GM23338 (cell line): ENCODE results near the gene LENG9. TPM values are rescaled to one million over a fixed set of nuclear protein-coding genes. Genes with fewer than 3 reads are reported as not detected.
A peak's percentile ranks its signal among the peaks of the same experiment; 100 is the strongest.

Source experiments
- ATAC-seq: fragments of 200-7000 bp; cut with Tn5 transposase; 3 replicates; pipeline ENCODE4 v1.9.1; 2020
- DNase-seq: peaks from one replicate; pipeline ENCODE4 v3.0.0-alpha.2; 2015; ENCODE audit warnings: low spot score
- H2AFZ ChIP-seq: fragments of 200-600 bp; sonication (generic); 2 replicates; pipeline ENCODE4 v1.8.0; 2016; ENCODE audit warnings: antibody characterized with exemption, mild to moderate bottlenecking, moderate library complexity
- H3F3A ChIP-seq: fragments of 200-600 bp; sonication (generic); replicated peaks from 2 replicates; pipeline ENCODE4 v1.8.0; 2017; ENCODE audit warnings: antibody characterized with exemption, mixed run types, low read depth
- H3K27ac ChIP-seq: fragments of 200-600 bp; sonication (generic); 2 replicates; pipeline ENCODE4 v1.6.1; 2016; ENCODE audit warnings: low read depth
- H3K27me3 ChIP-seq: fragments of 200-600 bp; sonication (generic); 2 replicates; pipeline ENCODE4 v1.8.0; 2016; ENCODE audit warnings: mild to moderate bottlenecking, mixed run types, moderate library complexity; ENCODE audit not compliant: insufficient read depth
- H3K36me3 ChIP-seq: fragments of 200-600 bp; sonication (generic); 2 replicates; pipeline ENCODE4 v1.8.0; 2016; ENCODE audit warnings: mild to moderate bottlenecking; ENCODE audit not compliant: insufficient read depth
- H3K4me1 ChIP-seq: fragments of 200-600 bp; sonication (generic); 2 replicates; pipeline ENCODE4 v1.8.0; 2016; ENCODE audit warnings: mild to moderate bottlenecking, moderate library complexity; ENCODE audit not compliant: insufficient read depth
- H3K4me2 ChIP-seq: fragments of 200-600 bp; sonication (generic); 2 replicates; pipeline ENCODE4 v1.7.1; 2017; ENCODE audit warnings: mixed run types
- H3K4me3 ChIP-seq: fragments of 200-600 bp; sonication (generic); 2 replicates; pipeline ENCODE4 v1.6.1; 2016; ENCODE audit warnings: mixed run types
- H3K79me2 ChIP-seq: fragments of 200-600 bp; sonication (generic); replicated peaks from 2 replicates; pipeline ENCODE4 v1.8.0; 2017; ENCODE audit warnings: mild to moderate bottlenecking; ENCODE audit not compliant: insufficient read depth
- H3K9me2 ChIP-seq: fragments of 200-600 bp; sonication (generic); 2 replicates; pipeline ENCODE4 v1.8.0; 2017; ENCODE audit not compliant: insufficient read depth
- H4K20me1 ChIP-seq: fragments of 200-600 bp; sonication (generic); replicated peaks from 2 replicates; pipeline ENCODE4 v1.8.0; 2017; ENCODE audit warnings: mild to moderate bottlenecking; ENCODE audit not compliant: insufficient read depth
- H3K27ac Mint-ChIP-seq: 2 replicates; pipeline ENCODE4 v1.8.0; 2020; ENCODE audit warnings: inconsistent platforms, mild to moderate bottlenecking, moderate library complexity, mixed read lengths
- H3K27me3 Mint-ChIP-seq: 3 replicates; pipeline ENCODE4 v1.8.0; 2022; ENCODE audit warnings: low read depth, mild to moderate bottlenecking, moderate library complexity, mixed read lengths, inconsistent platforms; ENCODE audit not compliant: insufficient read depth, poor library complexity
- H3K36me3 Mint-ChIP-seq: 3 replicates; pipeline ENCODE4 v1.8.0; 2021; ENCODE audit warnings: low read depth, mild to moderate bottlenecking, inconsistent platforms, moderate library complexity, mixed read lengths
- H3K4me1 Mint-ChIP-seq: 3 replicates; pipeline ENCODE4 v1.8.0; 2020; ENCODE audit warnings: mild to moderate bottlenecking, inconsistent platforms, mixed read lengths
- H3K4me3 Mint-ChIP-seq: 3 replicates; pipeline ENCODE4 v1.8.0; 2021; ENCODE audit warnings: moderate library complexity, mild to moderate bottlenecking, inconsistent platforms, mixed read lengths
- H3K9me3 Mint-ChIP-seq: 3 replicates; pipeline ENCODE4 v1.8.0; 2020; ENCODE audit warnings: moderate library complexity, mild to moderate bottlenecking, inconsistent platforms, mixed read lengths
- CREB1 ChIP-seq: fragments of 250-450 bp; sonication (Bioruptor Pico); IDR thresholded peaks from 2 replicates; pipeline ENCODE4 v1.5.0; 2020; ENCODE audit warnings: low read depth, mild to moderate bottlenecking, moderate library complexity
- EZH2 ChIP-seq: fragments of 200-600 bp; sonication (generic); IDR thresholded peaks from one replicate; pipeline ENCODE4 v1.8.0; 2017; ENCODE audit warnings: antibody characterized with exemption, mild to moderate bottlenecking, low read depth; ENCODE audit not compliant: unreplicated experiment
- EZH2phosphoT487 ChIP-seq: fragments of 200-600 bp; sonication (generic); IDR thresholded peaks from one replicate; pipeline ENCODE4 v1.8.1; 2018; ENCODE audit warnings: antibody characterized with exemption; ENCODE audit not compliant: unreplicated experiment
- JUNB ChIP-seq: IDR thresholded peaks from one replicate; pipeline ENCODE4 v1.6.1; 2016; ENCODE audit warnings: antibody characterized with exemption; ENCODE audit not compliant: unreplicated experiment
- NANOG ChIP-seq: IDR thresholded peaks from 2 replicates; pipeline ENCODE4 v1.6.1; 2016; ENCODE audit warnings: antibody characterized with exemption, borderline replicate concordance
- POLR2AphosphoS5 ChIP-seq: IDR thresholded peaks from 2 replicates; pipeline ENCODE4 v1.6.1; 2016; ENCODE audit warnings: antibody characterized with exemption, low read depth
- STAT1 ChIP-seq: IDR thresholded peaks from one replicate; pipeline ENCODE4 v1.6.1; 2016; ENCODE audit warnings: antibody characterized with exemption; ENCODE audit not compliant: unreplicated experiment
- ZNF114 ChIP-seq: fragments of 250-450 bp; sonication (Bioruptor Pico); IDR thresholded peaks from 2 replicates; pipeline ENCODE4 v1.5.0; 2020; ENCODE audit warnings: mild to moderate bottlenecking, moderate library complexity
- ZNF331 ChIP-seq: fragments of 250-450 bp; sonication (Bioruptor Pico); IDR thresholded peaks from 2 replicates; pipeline ENCODE4 v1.5.0; 2020; ENCODE audit warnings: low read depth, mild to moderate bottlenecking, moderate library complexity
- polyA plus RNA-seq: library from polyadenylated mRNA; unstranded; fragments of >200 nt; fragmentation: Nextera tagmentation; extraction: Ambion mirVana; gene quantifications from 2 replicates; pipeline ENCODE4 v1.2.1, GENCODE V29; 2016
- total RNA-seq: library from RNA; depleted of rRNA; stranded (reverse); fragments of >200 nt; shearing (Covaris generic); gene quantifications from 2 replicates; pipeline ENCODE4 v1.2.3, GENCODE V29; 2014
- TF ChIP-seq, protein P1 (sequence below): fragments of 250-450 bp; sonication (Bioruptor Pico); IDR thresholded peaks from 2 replicates; pipeline ENCODE4 v1.5.0; 2020; ENCODE audit warnings: mild to moderate bottlenecking, moderate library complexity
- TF ChIP-seq, protein P2 (sequence below), 2 experiments: fragments of 200-600 bp in 1 of 2; sonication (generic) in 1 of 2; conservative IDR thresholded peaks; 2 replicates each; pipeline versions ENCODE4 v1.5.1 to v1.6.1; 2016 to 2017; ENCODE audit warnings: antibody characterized with exemption in 2 of 2, low read depth in 2 of 2, mild to moderate bottlenecking in 2 of 2, moderate library complexity in 1 of 2
- TF ChIP-seq, protein P3 (sequence below): IDR thresholded peaks from 2 replicates; pipeline ENCODE4 v1.6.1; 2016; ENCODE audit warnings: antibody characterized with exemption
- TF ChIP-seq, protein P4 (sequence below): IDR thresholded peaks from one replicate; pipeline ENCODE4 v1.6.1; 2018; ENCODE audit warnings: antibody characterized with exemption; ENCODE audit not compliant: unreplicated experiment

The LENG9 gene
- total and polyA plus RNA-seq, 2 experiments from 2014 or later = 0.26 to 6.4 TPM

DNA sequence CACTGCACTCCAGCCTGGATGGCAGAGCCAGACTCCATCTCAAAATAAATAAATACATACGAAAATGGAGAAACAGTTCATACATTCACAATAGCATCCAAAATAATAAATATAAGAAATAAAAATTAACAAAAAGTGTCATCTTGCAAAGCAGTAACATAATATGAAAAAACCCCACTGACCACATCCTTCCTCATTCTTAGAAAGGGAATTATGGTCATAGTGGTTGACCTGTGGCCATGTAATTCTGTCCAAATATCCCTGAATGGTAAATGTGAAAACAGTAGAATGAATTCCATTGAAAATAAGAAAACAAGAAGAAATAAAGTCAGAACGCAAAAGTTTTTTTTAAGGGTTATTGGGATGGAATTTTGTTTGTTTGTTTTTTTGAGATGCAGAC lies 16.5 kb upstream of the LENG9 start:
- no peaks in the 10 kb centered on the region for H3F3A ChIP-seq
- H3K4me1 ChIP-seq = no peaks in the 10 kb centered on the region
- no peak overlapping the region for H3K27ac ChIP-seq
- ATAC-seq (no peak), DNase-seq (no peak)
- TF ChIP-seq, protein P1, sequence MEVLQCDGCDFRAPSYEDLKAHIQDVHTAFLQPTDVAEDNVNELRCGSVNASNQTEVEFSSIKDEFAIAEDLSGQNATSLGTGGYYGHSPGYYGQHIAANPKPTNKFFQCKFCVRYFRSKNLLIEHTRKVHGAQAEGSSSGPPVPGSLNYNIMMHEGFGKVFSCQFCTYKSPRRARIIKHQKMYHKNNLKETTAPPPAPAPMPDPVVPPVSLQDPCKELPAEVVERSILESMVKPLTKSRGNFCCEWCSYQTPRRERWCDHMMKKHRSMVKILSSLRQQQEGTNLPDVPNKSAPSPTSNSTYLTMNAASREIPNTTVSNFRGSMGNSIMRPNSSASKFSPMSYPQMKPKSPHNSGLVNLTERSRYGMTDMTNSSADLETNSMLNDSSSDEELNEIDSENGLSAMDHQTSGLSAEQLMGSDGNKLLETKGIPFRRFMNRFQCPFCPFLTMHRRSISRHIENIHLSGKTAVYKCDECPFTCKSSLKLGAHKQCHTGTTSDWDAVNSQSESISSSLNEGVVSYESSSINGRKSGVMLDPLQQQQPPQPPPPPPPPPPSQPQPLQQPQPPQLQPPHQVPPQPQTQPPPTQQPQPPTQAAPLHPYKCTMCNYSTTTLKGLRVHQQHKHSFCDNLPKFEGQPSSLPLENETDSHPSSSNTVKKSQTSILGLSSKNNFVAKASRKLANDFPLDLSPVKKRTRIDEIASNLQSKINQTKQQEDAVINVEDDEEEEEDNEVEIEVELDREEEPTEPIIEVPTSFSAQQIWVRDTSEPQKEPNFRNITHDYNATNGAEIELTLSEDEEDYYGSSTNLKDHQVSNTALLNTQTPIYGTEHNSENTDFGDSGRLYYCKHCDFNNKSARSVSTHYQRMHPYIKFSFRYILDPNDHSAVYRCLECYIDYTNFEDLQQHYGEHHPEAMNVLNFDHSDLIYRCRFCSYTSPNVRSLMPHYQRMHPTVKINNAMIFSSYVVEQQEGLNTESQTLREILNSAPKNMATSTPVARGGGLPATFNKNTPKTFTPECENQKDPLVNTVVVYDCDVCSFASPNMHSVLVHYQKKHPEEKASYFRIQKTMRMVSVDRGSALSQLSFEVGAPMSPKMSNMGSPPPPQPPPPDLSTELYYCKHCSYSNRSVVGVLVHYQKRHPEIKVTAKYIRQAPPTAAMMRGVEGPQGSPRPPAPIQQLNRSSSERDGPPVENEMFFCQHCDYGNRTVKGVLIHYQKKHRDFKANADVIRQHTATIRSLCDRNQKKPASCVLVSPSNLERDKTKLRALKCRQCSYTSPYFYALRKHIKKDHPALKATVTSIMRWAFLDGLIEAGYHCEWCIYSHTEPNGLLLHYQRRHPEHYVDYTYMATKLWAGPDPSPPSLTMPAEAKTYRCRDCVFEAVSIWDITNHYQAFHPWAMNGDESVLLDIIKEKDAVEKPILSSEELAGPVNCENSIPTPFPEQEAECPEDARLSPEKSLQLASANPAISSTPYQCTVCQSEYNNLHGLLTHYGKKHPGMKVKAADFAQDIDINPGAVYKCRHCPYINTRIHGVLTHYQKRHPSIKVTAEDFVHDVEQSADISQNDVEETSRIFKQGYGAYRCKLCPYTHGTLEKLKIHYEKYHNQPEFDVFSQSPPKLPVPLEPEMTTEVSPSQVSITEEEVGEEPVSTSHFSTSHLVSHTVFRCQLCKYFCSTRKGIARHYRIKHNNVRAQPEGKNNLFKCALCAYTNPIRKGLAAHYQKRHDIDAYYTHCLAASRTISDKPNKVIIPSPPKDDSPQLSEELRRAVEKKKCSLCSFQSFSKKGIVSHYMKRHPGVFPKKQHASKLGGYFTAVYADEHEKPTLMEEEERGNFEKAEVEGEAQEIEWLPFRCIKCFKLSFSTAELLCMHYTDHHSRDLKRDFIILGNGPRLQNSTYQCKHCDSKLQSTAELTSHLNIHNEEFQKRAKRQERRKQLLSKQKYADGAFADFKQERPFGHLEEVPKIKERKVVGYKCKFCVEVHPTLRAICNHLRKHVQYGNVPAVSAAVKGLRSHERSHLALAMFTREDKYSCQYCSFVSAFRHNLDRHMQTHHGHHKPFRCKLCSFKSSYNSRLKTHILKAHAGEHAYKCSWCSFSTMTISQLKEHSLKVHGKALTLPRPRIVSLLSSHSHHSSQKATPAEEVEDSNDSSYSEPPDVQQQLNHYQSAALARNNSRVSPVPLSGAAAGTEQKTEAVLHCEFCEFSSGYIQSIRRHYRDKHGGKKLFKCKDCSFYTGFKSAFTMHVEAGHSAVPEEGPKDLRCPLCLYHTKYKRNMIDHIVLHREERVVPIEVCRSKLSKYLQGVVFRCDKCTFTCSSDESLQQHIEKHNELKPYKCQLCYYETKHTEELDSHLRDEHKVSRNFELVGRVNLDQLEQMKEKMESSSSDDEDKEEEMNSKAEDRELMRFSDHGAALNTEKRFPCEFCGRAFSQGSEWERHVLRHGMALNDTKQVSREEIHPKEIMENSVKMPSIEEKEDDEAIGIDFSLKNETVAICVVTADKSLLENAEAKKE (CRISPR knock-in tag) = no peak
- TF ChIP-seq STAT1 (no peak), NANOG (no peak), EZH2 (no peak), EZH2phosphoT487 (no peak), ZNF331 (CRISPR knock-in tag) (no peak), CREB1 (no peak), ZNF114 (CRISPR knock-in tag) (no peak), JUNB (no peak), POLR2AphosphoS5 (no peak)
- TF ChIP-seq, protein P2, sequence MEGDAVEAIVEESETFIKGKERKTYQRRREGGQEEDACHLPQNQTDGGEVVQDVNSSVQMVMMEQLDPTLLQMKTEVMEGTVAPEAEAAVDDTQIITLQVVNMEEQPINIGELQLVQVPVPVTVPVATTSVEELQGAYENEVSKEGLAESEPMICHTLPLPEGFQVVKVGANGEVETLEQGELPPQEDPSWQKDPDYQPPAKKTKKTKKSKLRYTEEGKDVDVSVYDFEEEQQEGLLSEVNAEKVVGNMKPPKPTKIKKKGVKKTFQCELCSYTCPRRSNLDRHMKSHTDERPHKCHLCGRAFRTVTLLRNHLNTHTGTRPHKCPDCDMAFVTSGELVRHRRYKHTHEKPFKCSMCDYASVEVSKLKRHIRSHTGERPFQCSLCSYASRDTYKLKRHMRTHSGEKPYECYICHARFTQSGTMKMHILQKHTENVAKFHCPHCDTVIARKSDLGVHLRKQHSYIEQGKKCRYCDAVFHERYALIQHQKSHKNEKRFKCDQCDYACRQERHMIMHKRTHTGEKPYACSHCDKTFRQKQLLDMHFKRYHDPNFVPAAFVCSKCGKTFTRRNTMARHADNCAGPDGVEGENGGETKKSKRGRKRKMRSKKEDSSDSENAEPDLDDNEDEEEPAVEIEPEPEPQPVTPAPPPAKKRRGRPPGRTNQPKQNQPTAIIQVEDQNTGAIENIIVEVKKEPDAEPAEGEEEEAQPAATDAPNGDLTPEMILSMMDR (conservative IDR thresholded peaks at IDR 0.05; ENCODE audit: low read depth in 2 of 2) = no peak
- TF ChIP-seq, protein P3, sequence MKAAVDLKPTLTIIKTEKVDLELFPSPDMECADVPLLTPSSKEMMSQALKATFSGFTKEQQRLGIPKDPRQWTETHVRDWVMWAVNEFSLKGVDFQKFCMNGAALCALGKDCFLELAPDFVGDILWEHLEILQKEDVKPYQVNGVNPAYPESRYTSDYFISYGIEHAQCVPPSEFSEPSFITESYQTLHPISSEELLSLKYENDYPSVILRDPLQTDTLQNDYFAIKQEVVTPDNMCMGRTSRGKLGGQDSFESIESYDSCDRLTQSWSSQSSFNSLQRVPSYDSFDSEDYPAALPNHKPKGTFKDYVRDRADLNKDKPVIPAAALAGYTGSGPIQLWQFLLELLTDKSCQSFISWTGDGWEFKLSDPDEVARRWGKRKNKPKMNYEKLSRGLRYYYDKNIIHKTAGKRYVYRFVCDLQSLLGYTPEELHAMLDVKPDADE = no peak
- TF ChIP-seq, protein P4, sequence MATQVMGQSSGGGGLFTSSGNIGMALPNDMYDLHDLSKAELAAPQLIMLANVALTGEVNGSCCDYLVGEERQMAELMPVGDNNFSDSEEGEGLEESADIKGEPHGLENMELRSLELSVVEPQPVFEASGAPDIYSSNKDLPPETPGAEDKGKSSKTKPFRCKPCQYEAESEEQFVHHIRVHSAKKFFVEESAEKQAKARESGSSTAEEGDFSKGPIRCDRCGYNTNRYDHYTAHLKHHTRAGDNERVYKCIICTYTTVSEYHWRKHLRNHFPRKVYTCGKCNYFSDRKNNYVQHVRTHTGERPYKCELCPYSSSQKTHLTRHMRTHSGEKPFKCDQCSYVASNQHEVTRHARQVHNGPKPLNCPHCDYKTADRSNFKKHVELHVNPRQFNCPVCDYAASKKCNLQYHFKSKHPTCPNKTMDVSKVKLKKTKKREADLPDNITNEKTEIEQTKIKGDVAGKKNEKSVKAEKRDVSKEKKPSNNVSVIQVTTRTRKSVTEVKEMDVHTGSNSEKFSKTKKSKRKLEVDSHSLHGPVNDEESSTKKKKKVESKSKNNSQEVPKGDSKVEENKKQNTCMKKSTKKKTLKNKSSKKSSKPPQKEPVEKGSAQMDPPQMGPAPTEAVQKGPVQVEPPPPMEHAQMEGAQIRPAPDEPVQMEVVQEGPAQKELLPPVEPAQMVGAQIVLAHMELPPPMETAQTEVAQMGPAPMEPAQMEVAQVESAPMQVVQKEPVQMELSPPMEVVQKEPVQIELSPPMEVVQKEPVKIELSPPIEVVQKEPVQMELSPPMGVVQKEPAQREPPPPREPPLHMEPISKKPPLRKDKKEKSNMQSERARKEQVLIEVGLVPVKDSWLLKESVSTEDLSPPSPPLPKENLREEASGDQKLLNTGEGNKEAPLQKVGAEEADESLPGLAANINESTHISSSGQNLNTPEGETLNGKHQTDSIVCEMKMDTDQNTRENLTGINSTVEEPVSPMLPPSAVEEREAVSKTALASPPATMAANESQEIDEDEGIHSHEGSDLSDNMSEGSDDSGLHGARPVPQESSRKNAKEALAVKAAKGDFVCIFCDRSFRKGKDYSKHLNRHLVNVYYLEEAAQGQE = no peak
- no peak overlapping the region for H3K4me3 Mint-ChIP-seq
- no peak overlapping the region for H3K4me3 ChIP-seq
- peaks cover 24% of the 10 kb centered on the region for H3K9me3 Mint-ChIP-seq
- H3K4me2 ChIP-seq = no peak overlapping the region
- H3K4me1 Mint-ChIP-seq = peaks cover 7% of the 10 kb centered on the region; the same call in 1 of the 3 replicates
- H3K27ac Mint-ChIP-seq = no peak overlapping the region
- H3K9me2 ChIP-seq = no peaks in the 10 kb centered on the region
- no peaks in the 10 kb centered on the region for H3K36me3 ChIP-seq
- H3K36me3 Mint-ChIP-seq = peaks cover under 1% of the 10 kb centered on the region; the same call in 1 of the 3 replicates
- H3K27me3 Mint-ChIP-seq = peaks cover 14% of the 10 kb centered on the region
- no peaks in the 10 kb centered on the region for H3K79me2 ChIP-seq
- 0 out of 2 replicates have a peak overlapping the region, but pooled peaks have one; percentile 23 for H2AFZ ChIP-seq
- no peaks in the 10 kb centered on the region for H4K20me1 ChIP-seq
- H3K27me3 ChIP-seq = no peaks in the 10 kb centered on the region
